Caco-2 (cell line): ENCODE results near the gene TARBP2. TPM values are rescaled to one million over a fixed set of nuclear protein-coding genes. Genes with fewer than 3 reads are reported as not detected.

Experiments
- BruUV-seq: library from RNA; stranded (reverse); fragments of 400-500 nt; replicated peaks from 2 replicates; lab custom pipeline; 2021; lab: Mats Ljungman, UMichigan
- CTCF ChIA-PET: fragments of 300-600 bp; sonication (Branson Sonifier 250); formaldehyde crosslinking; loops from one replicate; lab custom pipeline; 2022; ENCODE audit warnings: antibody characterized with exemption; lab: Charles Lee
- POLR2A ChIA-PET: fragments of 300-600 bp; sonication (Branson Sonifier 250); formaldehyde crosslinking; loops from one replicate; lab custom pipeline; 2022; ENCODE audit warnings: antibody characterized with exemption; lab: Charles Lee
- DNase-seq, 2 experiments: peaks; one replicate each; pipeline versions ENCODE4 v3.0.0 to v3.0.0-alpha.2; 2020 to 2022
- H3K27me3 ChIP-seq: replicated peaks from 2 replicates; pipeline ENCODE4 v1.6.0; 2011; ENCODE audit warnings: low read length; ENCODE audit not compliant: control insufficient read depth, insufficient read depth
- H3K36me3 ChIP-seq: 2 replicates; pipeline ENCODE4 v1.5.1; 2011; ENCODE audit warnings: low read length; ENCODE audit not compliant: control insufficient read depth, insufficient read depth
- H3K4me1 ChIP-seq: fragments of 250-450 bp; sonication (Bioruptor Pico); 2 replicates; pipeline ENCODE4 v1.5.1; 2020; ENCODE audit warnings: mild to moderate bottlenecking
- H3K4me3 ChIP-seq: 2 replicates; pipeline ENCODE4 v1.5.1; 2011; ENCODE audit warnings: low read depth, mild to moderate bottlenecking, control low read depth, low read length
- H3K9me3 ChIP-seq: fragments of 250-450 bp; sonication (Bioruptor Pico); 2 replicates; pipeline ENCODE4 v1.5.1; 2020; ENCODE audit warnings: mild to moderate bottlenecking, moderate library complexity
- H3K27ac Mint-ChIP-seq: one replicate; pipeline ENCODE4 v1.8.0; 2022; ENCODE audit warnings: mixed read lengths; ENCODE audit not compliant: unreplicated experiment
- H3K27me3 Mint-ChIP-seq: one replicate; pipeline ENCODE4 v1.8.0; 2022; ENCODE audit warnings: mixed read lengths; ENCODE audit not compliant: insufficient read depth, unreplicated experiment
- H3K36me3 Mint-ChIP-seq: one replicate; pipeline ENCODE4 v1.8.0; 2022; ENCODE audit warnings: mild to moderate bottlenecking, mixed read lengths; ENCODE audit not compliant: insufficient read depth, unreplicated experiment
- H3K4me1 Mint-ChIP-seq: one replicate; pipeline ENCODE4 v1.8.0; 2022; ENCODE audit warnings: low read depth, mixed read lengths; ENCODE audit not compliant: unreplicated experiment
- H3K4me3 Mint-ChIP-seq: one replicate; pipeline ENCODE4 v1.8.0; 2022; ENCODE audit warnings: mild to moderate bottlenecking, moderate library complexity, mixed read lengths; ENCODE audit not compliant: unreplicated experiment
- H3K9me3 Mint-ChIP-seq: one replicate; pipeline ENCODE4 v1.8.0; 2022; ENCODE audit warnings: mixed read lengths; ENCODE audit not compliant: unreplicated experiment
- intact Hi-C: fragments of 100-400 bp; cut with micrococcal nuclease; formaldehyde crosslinking; loops from one replicate; pipeline ENCODE4 v1.10.0; 2022; ENCODE audit not compliant: unreplicated experiment
- total RNA-seq: library from RNA; stranded (reverse); gene quantifications from 2 replicates; pipeline ENCODE4 v1.2.3, GENCODE V29; 2022
- TF ChIP-seq, protein P1 (sequence below), 2 experiments: fragments of 200-600 bp in 1 of 2; IDR thresholded peaks; 1 replicate in 1 of 2; 2 replicates in 1 of 2; pipeline versions ENCODE4 v1.5.1 to v1.8.0; 2011 to 2022; ENCODE audit warnings: antibody characterized with exemption in 1 of 2, control low read depth in 1 of 2, inconsistent platforms in 1 of 2, low read depth in 1 of 2, low read length in 1 of 2, mild to moderate bottlenecking in 1 of 2, moderate library complexity in 1 of 2; ENCODE audit not compliant: insufficient read depth in 1 of 2, severe bottlenecking in 1 of 2, unreplicated experiment in 1 of 2

TARBP2 gene
- total RNA-seq, 1 experiment from 2014 or later: 50.7 TPM

DNA sequence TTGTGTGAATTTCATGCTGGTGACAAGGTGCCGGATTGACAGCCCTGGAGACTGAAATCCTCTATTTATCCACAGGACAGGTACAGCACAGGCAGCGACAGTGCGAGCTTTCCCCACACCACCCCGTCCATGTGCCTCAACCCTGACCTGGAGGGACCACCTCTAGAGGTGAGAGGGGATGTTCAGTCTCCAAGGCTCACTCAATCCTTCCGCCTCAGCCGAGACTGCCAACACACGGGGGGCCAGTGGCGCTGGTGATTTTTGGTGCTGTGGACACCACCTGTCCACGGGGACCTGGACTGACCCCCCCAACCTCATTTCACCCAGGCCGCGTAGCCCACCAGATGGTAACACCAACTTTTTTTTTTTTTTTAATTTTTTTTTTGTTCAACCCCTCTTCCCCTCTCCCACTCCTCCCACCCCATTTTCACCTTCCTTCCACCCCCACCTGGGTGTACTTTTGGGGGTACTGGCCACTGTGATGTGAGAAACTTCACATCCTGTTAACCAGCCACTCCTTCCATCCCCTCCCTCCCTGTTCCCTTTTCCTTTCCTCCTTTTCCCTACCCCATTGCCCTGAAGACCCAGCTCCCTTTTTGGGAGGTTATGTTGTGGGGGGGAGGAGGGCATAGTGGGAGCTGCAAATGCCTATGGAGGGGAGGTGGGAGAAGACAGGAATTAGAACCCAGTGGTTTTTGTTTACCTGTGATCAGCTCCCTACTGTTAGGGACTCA lies 36.2 kb upstream of the TARBP2 start:
- Mint-ChIP-seq H3K36me3 (peaks cover 100% of the 10 kb centered on the region), H3K4me3 (no peak overlapping the region), H3K27ac (no peak overlapping the region), H3K27me3 (no peaks in the 10 kb centered on the region), H3K4me1 (peaks cover 25% of the 10 kb centered on the region), H3K9me3 (no peaks in the 10 kb centered on the region)
- peak in 1 of 2 experiments; percentile 22 for DNase-seq
- ChIA-PET POLR2A (interaction anchor here (0.6 to 1.0 kb wide), 3 partner anchors 8 to 211 kb away, joined by 3 to 9 read pairs (median 3); partner anchors contain the start of gene TARBP2), CTCF (interaction anchor here (0.6 to 1.1 kb wide), 2 partner anchors 29 to 44 kb away, joined by 3 to 5 read pairs; no protein-coding TSS in a partner anchor)
- no TSS peak for BruUV-seq
- intact Hi-C loops: loop anchor here (1.0 kb wide), 1 partner anchor 43 kb away; no protein-coding TSS in a partner anchor
- Histone ChIP-seq H3K36me3 (peaks cover 21% of the 10 kb centered on the region), H3K27me3 (no peaks in the 10 kb centered on the region), H3K4me1 (no peaks in the 10 kb centered on the region), H3K9me3 (no peaks in the 10 kb centered on the region), H3K4me3 (no peak overlapping the region)
- TF ChIP-seq, protein P1, sequence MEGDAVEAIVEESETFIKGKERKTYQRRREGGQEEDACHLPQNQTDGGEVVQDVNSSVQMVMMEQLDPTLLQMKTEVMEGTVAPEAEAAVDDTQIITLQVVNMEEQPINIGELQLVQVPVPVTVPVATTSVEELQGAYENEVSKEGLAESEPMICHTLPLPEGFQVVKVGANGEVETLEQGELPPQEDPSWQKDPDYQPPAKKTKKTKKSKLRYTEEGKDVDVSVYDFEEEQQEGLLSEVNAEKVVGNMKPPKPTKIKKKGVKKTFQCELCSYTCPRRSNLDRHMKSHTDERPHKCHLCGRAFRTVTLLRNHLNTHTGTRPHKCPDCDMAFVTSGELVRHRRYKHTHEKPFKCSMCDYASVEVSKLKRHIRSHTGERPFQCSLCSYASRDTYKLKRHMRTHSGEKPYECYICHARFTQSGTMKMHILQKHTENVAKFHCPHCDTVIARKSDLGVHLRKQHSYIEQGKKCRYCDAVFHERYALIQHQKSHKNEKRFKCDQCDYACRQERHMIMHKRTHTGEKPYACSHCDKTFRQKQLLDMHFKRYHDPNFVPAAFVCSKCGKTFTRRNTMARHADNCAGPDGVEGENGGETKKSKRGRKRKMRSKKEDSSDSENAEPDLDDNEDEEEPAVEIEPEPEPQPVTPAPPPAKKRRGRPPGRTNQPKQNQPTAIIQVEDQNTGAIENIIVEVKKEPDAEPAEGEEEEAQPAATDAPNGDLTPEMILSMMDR (IDR thresholded peaks at IDR 0.05; ENCODE audit: insufficient read depth in 1 of 2, low read depth in 1 of 2, low read length in 1 of 2, severe bottlenecking in 1 of 2, unreplicated experiment in 1 of 2): no peak

DNA sequence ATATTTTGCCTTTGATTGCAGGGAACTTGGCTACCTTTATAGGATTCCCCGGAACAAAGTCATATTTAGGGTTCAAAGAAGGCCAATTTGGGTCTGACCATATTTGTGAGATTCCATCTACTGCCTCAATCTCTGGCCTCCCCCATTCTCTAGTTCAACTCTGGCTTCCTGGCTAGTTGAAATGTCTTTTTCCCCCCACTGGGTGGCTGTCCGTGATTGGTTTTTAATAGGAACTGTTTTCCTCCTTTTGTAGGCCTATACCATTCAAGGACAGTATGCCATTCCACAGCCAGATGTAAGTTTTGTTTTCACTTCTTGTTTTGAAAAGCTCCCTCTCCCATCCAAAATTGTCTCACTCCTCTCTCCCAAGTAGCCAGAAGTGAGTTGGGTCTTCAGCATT lies 35.4 kb upstream of the TARBP2 start:
- H3K4me3 Mint-ChIP-seq: no peak overlapping the region
- H3K4me1 Mint-ChIP-seq: peaks cover 18% of the 10 kb centered on the region
- ChIA-PET POLR2A (interaction anchor here (0.6 kb wide), 1 partner anchor 8 kb away, joined by 9 read pairs; no protein-coding TSS in a partner anchor), CTCF (interaction anchor here (1.1 kb wide), 1 partner anchor 28 kb away, joined by 5 read pairs; no protein-coding TSS in a partner anchor)
- H3K27ac Mint-ChIP-seq: peak overlapping the region; percentile 59
- TF ChIP-seq, protein P1 (IDR thresholded peaks at IDR 0.05; ENCODE audit: insufficient read depth in 1 of 2, low read depth in 1 of 2, low read length in 1 of 2, severe bottlenecking in 1 of 2, unreplicated experiment in 1 of 2): no peak
- Histone ChIP-seq H3K4me1 (no peaks in the 10 kb centered on the region), H3K4me3 (no peak overlapping the region), H3K9me3 (no peaks in the 10 kb centered on the region), H3K36me3 (peaks cover 18% of the 10 kb centered on the region), H3K27me3 (no peaks in the 10 kb centered on the region)
- H3K36me3 Mint-ChIP-seq: peaks cover 100% of the 10 kb centered on the region
- intact Hi-C loops: loop anchor here (1.0 kb wide), 1 partner anchor 43 kb away; no protein-coding TSS in a partner anchor
- H3K27me3 Mint-ChIP-seq: no peaks in the 10 kb centered on the region
- no peaks in the 10 kb centered on the region for H3K9me3 Mint-ChIP-seq
- BruUV-seq: no TSS peak
- DNase-seq: peak in 1 of 2 experiments; percentile 8

DNA sequence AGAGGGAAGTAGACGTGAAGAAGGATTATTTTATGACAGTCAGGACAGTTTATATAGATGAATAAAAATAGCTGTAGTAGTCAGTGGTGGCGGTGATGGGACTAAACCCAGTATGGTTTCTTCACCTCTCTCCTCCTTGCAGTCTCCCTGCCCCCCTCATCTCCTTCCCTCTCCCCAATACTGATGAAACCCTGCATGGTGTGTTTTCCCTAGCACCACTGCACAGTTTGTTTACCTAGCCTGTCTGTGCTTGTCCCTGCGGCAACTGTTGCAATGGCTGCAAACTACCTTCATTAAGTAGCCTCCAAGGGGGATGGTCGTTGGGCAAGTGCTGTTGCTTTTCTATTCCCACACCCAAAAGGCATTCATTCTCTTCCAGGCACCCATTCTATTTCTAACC lies 34.4 kb upstream of the TARBP2 start:
- Mint-ChIP-seq H3K4me3 (no peak overlapping the region), H3K36me3 (peaks cover 100% of the 10 kb centered on the region), H3K4me1 (peaks cover 13% of the 10 kb centered on the region), H3K27ac (no peak overlapping the region), H3K27me3 (no peaks in the 10 kb centered on the region), H3K9me3 (no peaks in the 10 kb centered on the region)
- CTCF ChIA-PET: no interaction called here
- BruUV-seq: no TSS peak
- DNase-seq: peak in 1 of 2 experiments; percentile 19
- POLR2A ChIA-PET: no interaction called here
- Histone ChIP-seq H3K36me3 (peaks cover 15% of the 10 kb centered on the region), H3K9me3 (no peaks in the 10 kb centered on the region), H3K4me3 (no peak overlapping the region), H3K4me1 (no peaks in the 10 kb centered on the region), H3K27me3 (no peaks in the 10 kb centered on the region)
- intact Hi-C loops: no loop called here
- TF ChIP-seq, protein P1 (IDR thresholded peaks at IDR 0.05; ENCODE audit: insufficient read depth in 1 of 2, low read depth in 1 of 2, low read length in 1 of 2, severe bottlenecking in 1 of 2, unreplicated experiment in 1 of 2): no peak
